K562 (cell line): Measurements from ENCODE around the gene PHF20. TPM values are rescaled to one million over a fixed set of nuclear protein-coding genes. Genes with fewer than 3 reads are reported as not detected.

Source experiments
- ATAC-seq: fragments of 200-7000 bp; cut with Tn5 transposase; 3 replicates; pipeline ENCODE4 v1.9.1; 2020; ENCODE audit warnings: moderate library complexity
- BruUV-seq: library from RNA; stranded (reverse); fragments of 400-500 nt; replicated peaks from 2 replicates; lab custom pipeline; 2021; lab: Mats Ljungman, UMichigan
- CTCF ChIA-PET: fragments of 300-600 bp; formaldehyde crosslinking; extraction: SDS; loops from one replicate; lab custom pipeline; 2021; ENCODE audit warnings: low intra/inter-chr PET ratio; lab: Yijun Ruan, JAX
- POLR2A ChIA-PET: fragments of 300-600, 350-650 bp; sonication (Branson Sonifier 250); formaldehyde crosslinking; extraction: SDS; loops from one replicate; lab custom pipeline; 2021; ENCODE audit warnings: antibody characterized with exemption, inconsistent platforms; lab: Yijun Ruan, JAX
- DNase-seq, 4 experiments: peaks; one replicate each; pipeline versions ENCODE4 v3.0.0 to v3.0.0-alpha.2; 2011 to 2018; ENCODE audit warnings: low spot score in 3 of 4, mixed read lengths in 3 of 4; ENCODE audit errors: extremely low read depth in 1 of 4
- FAIRE-seq: peaks from 2 replicates; lab custom pipeline; 2011; peaks lifted over from hg19 to GRCh38; lab: Jason Lieb, UNC
- H2AFZ ChIP-seq: 2 replicates; pipeline ENCODE4 v1.6.0; 2011; ENCODE audit warnings: low read depth, low read length, control low read depth, inconsistent platforms
- H3K27ac ChIP-seq: fragments of 200-600 bp; 3 replicates; pipeline ENCODE4 v1.8.0; 2011; ENCODE audit warnings: low read depth, mild to moderate bottlenecking, control low read depth, inconsistent platforms, low read length, moderate library complexity, mixed read lengths; ENCODE audit errors: extremely low read depth
- H3K27me3 ChIP-seq, 2 experiments: fragments of 300-600 bp in 1 of 2; 2 replicates in 1 of 2; 3 replicates in 1 of 2; pipeline versions ENCODE4 v1.6.0 to v1.8.0; 2011; ENCODE audit warnings: inconsistent platforms in 2 of 2, low read length in 2 of 2, mild to moderate bottlenecking in 1 of 2, mixed read lengths in 1 of 2, moderate library complexity in 1 of 2; ENCODE audit not compliant: control insufficient read depth in 2 of 2, insufficient read depth in 2 of 2
- H3K36me3 ChIP-seq: fragments of 300-600 bp; 3 replicates; pipeline ENCODE4 v1.8.0; 2011; ENCODE audit warnings: mild to moderate bottlenecking, low read length, inconsistent platforms; ENCODE audit not compliant: control insufficient read depth, insufficient read depth
- H3K4me1 ChIP-seq, 2 experiments: fragments of 200-600 bp in 1 of 2; replicated peaks in 1 of 2; 2 replicates in 1 of 2; 3 replicates in 1 of 2; pipeline versions ENCODE4 v1.5.1 to v1.8.0; 2011; ENCODE audit warnings: inconsistent platforms in 2 of 2, low read length in 2 of 2, mild to moderate bottlenecking in 1 of 2, mixed read lengths in 1 of 2, moderate library complexity in 1 of 2; ENCODE audit not compliant: control insufficient read depth in 2 of 2, insufficient read depth in 2 of 2
- H3K4me2 ChIP-seq: 2 replicates; pipeline ENCODE4 v1.6.1; 2011; ENCODE audit warnings: low read length, control low read depth, inconsistent platforms, mixed read lengths; ENCODE audit not compliant: insufficient read depth
- H3K4me3 ChIP-seq: fragments of 200-600 bp; sonication (generic), shearing (Covaris generic); 2 replicates; pipeline ENCODE4 v1.5.1; 2016; ENCODE audit warnings: control low read depth, inconsistent platforms
- H3K79me2 ChIP-seq: fragments of 200-600 bp; 3 replicates; pipeline ENCODE4 v1.8.0; 2011; ENCODE audit warnings: low read length, inconsistent platforms; ENCODE audit not compliant: control insufficient read depth, insufficient read depth
- H3K9ac ChIP-seq, 2 experiments: 2 replicates each; pipeline versions ENCODE4 v1.6.0 to v1.6.1; 2011; ENCODE audit warnings: low read depth in 2 of 2, low read length in 2 of 2, control low read depth in 1 of 2, inconsistent platforms in 1 of 2, mild to moderate bottlenecking in 1 of 2, mixed read lengths in 1 of 2; ENCODE audit not compliant: insufficient read depth in 1 of 2
- H3K9me1 ChIP-seq: one replicate; pipeline ENCODE4 v1.6.0; 2011; ENCODE audit warnings: inconsistent platforms, mild to moderate bottlenecking, low read length, moderate library complexity; ENCODE audit not compliant: control insufficient read depth, insufficient read depth
- H3K9me3 ChIP-seq: replicated peaks from 2 replicates; pipeline ENCODE4 v1.5.1; 2011; ENCODE audit warnings: low read depth, low read length, inconsistent platforms; ENCODE audit not compliant: control insufficient read depth, insufficient read depth
- H4K20me1 ChIP-seq: replicated peaks from 2 replicates; pipeline ENCODE4 v1.6.1; 2011; ENCODE audit warnings: low read length, inconsistent platforms, mixed read lengths; ENCODE audit not compliant: control insufficient read depth, insufficient read depth
- ARID1B ChIP-seq: fragments of 450-650 bp; IDR thresholded peaks from 2 replicates; pipeline ENCODE4 v1.6.1; 2016; ENCODE audit warnings: antibody characterized with exemption, mild to moderate bottlenecking, inconsistent platforms
- BRD4 ChIP-seq: fragments of 200-600 bp; sonication (generic); IDR thresholded peaks from 2 replicates; pipeline ENCODE4 v1.6.1; 2017; ENCODE audit warnings: inconsistent platforms
- DLX4 ChIP-seq: fragments of 250-450 bp; sonication (Bioruptor Pico); IDR thresholded peaks from 2 replicates; pipeline ENCODE4 v1.6.1; 2021; ENCODE audit warnings: mild to moderate bottlenecking
- DPF2 ChIP-seq: fragments of 450-650 bp; IDR thresholded peaks from 2 replicates; pipeline ENCODE4 v1.6.1; 2016
- HEY1 ChIP-seq: fragments of 250-450 bp; sonication (Bioruptor Pico); IDR thresholded peaks from 2 replicates; pipeline ENCODE4 v1.5.0; 2020; ENCODE audit warnings: mild to moderate bottlenecking, moderate library complexity, borderline replicate concordance
- NCOR1 ChIP-seq: fragments of 450-650 bp; IDR thresholded peaks from 2 replicates; pipeline ENCODE4 v1.6.1; 2016; ENCODE audit warnings: mild to moderate bottlenecking, moderate library complexity
- NFATC3 ChIP-seq: fragments of 450-650 bp; IDR thresholded peaks from 2 replicates; pipeline ENCODE4 v1.6.1; 2017; ENCODE audit warnings: mild to moderate bottlenecking
- SMAD4 ChIP-seq: fragments of 250-450 bp; sonication (Bioruptor Pico); conservative IDR thresholded peaks from 2 replicates; pipeline ENCODE4 v1.8.0; 2021; ENCODE audit warnings: inconsistent platforms, mild to moderate bottlenecking, moderate library complexity
- TCF3 ChIP-seq: sonication (generic); formaldehyde crosslinking; IDR thresholded peaks from 2 replicates; pipeline ENCODE4 v1.4.0; 2020; ENCODE audit warnings: mild to moderate bottlenecking, missing genetic modification reagents
- TCFL5 ChIP-seq: fragments of 250-450 bp; sonication (Bioruptor Pico); conservative IDR thresholded peaks from 2 replicates; pipeline ENCODE4 v1.6.1; 2021; ENCODE audit warnings: mild to moderate bottlenecking, moderate library complexity, matching md5 sums
- U2AF1 ChIP-seq: fragments of 200-400 bp; formaldehyde crosslinking; optimal IDR thresholded peaks from 2 replicates; pipeline ENCODE3; 2017; ENCODE audit warnings: mild to moderate bottlenecking, low read depth, low read length, moderate library complexity
- WGBS: fragments of 100-300 bp; shearing (Covaris generic); methylation state at CpG from one replicate; pipeline ENCODE4 v1.1.6; 2016; ENCODE audit warnings: low coverage, mixed read lengths; ENCODE audit not compliant: insufficient coverage; ENCODE audit errors: missing lambda C conversion rate; 5-methylcytosine and 5-hydroxymethylcytosine counted together
- in situ Hi-C: fragments of 300-500 bp; cut with MboI; formaldehyde crosslinking; loops from 4 replicates; pipeline ENCODE4 v1.15.0; 2018; ENCODE audit warnings: inconsistent platforms, mixed read lengths
- intact Hi-C: fragments of 100-400 bp; cut with micrococcal nuclease; formaldehyde crosslinking; loops from 2 replicates; pipeline ENCODE4 v1.14.2; 2022
- polyA plus RNA-seq, 8 experiments: library from polyadenylated mRNA; depleted of rRNA in 4 of 8; stranded (reverse) in 5 of 8; unstranded in 3 of 8; fragments of >200 nt; fragmentation: Nextera tagmentation in 2 of 8; fragmentation: Illumina TruSeq in 1 of 8; extraction: Ambion mirVana in 2 of 8; extraction: Trizol in 1 of 8; gene quantifications; 2 replicates each; pipeline versions ENCODE4 v1.2.1 to v1.2.3, GENCODE V29; 2011 to 2014; ENCODE audit warnings: inconsistent platforms in 1 of 8, missing spikeins in 1 of 8
- total RNA-seq, 7 experiments: library from RNA; depleted of rRNA in 6 of 7; stranded (reverse); fragments of >200 nt in 6 of 7; fragmentation: Illumina TruSeq in 2 of 7; extraction: Trizol in 2 of 7; gene quantifications; 2 replicates each; pipeline versions ENCODE4 v1.2.1 to v1.2.3, GENCODE V29; 2011 to 2021; ENCODE audit warnings: low replicate concordance in 1 of 7
- TF ChIP-seq, protein P1 (sequence below): fragments of 450-650 bp; IDR thresholded peaks from 2 replicates; pipeline ENCODE4 v1.6.1; 2018; ENCODE audit warnings: mild to moderate bottlenecking, low read depth; ENCODE audit not compliant: partially characterized antibody
- TF ChIP-seq, protein P2 (sequence below): sonication (generic); formaldehyde crosslinking; IDR thresholded peaks from 2 replicates; pipeline ENCODE4 v1.8.1; 2023; ENCODE audit warnings: mild to moderate bottlenecking, missing genetic modification reagents
- TF ChIP-seq, protein P3 (sequence below): IDR thresholded peaks from 2 replicates; pipeline ENCODE4 v1.6.1; 2016; ENCODE audit warnings: missing genetic modification characterization, missing compliant biosample characterization
- TF ChIP-seq, protein P4 (sequence below): IDR thresholded peaks from 3 replicates; pipeline ENCODE4 v1.6.1; 2011; ENCODE audit warnings: borderline replicate concordance, mild to moderate bottlenecking; ENCODE audit not compliant: insufficient read length, insufficient read depth

PHF20 gene
- total and polyA plus RNA-seq, 9 of the 15 experiments (the other 6 are each of a cell fraction or from before 2014, with no cell fraction given), result 49.9 to 196 (median 70.7) TPM

DNA sequence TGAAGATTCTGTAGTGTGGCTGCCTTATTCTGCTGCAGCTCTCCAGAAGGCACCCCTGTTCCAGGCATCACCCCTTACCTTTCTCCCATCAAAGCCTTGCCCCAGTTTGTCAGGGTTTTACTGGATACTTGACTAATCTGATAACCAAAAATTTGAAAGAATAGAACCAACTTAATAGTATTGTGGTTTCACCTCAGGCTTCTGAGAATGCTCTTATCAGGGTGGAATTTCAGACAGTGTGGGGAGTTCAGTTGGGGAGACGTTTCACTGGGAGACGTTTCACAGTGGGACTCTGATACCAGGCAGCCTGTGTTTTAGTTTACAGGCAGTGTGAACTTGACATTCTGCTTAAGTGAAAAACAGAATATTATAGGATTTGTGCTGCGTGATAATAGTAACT is 132.0 kb downstream of the PHF20 start:
- WGBS, result 25% methylated on average over 3 of the region's 3 CpGs
- Histone ChIP-seq H3K9ac (no peak overlapping the region; a peak in 1 of 4 replicates), H3K27ac (peak overlapping the region; percentile 78), H3K9me1 (no peaks in the 10 kb centered on the region), H3K4me2 (peak overlapping the region; percentile 44; the same call in 1 of the 2 replicates), H3K9me3 (no peaks in the 10 kb centered on the region), H3K36me3 (peaks cover 21% of the 10 kb centered on the region), H2AFZ (no peak overlapping the region), H3K79me2 (peaks cover 10% of the 10 kb centered on the region; the same call in 2 of the 3 replicates), H4K20me1 (peaks cover 5% of the 10 kb centered on the region; the same call in 1 of the 2 replicates), H3K27me3 (no peaks in the 10 kb centered on the region), H3K4me3 (no peak overlapping the region), H3K4me1 (peaks cover 29 to 60% of the 10 kb centered on the region in 2 experiments)
- POLR2A ChIA-PET, result no interaction called here
- no peak for FAIRE-seq
- CTCF ChIA-PET, result no interaction called here
- no TSS peak for BruUV-seq
- DNase-seq, result peak; percentile 23 to 59 (median 44)
- ATAC-seq, result 0 out of 3 replicates have a peak, but pooled peaks have one; percentile 12
- in situ Hi-C loops (no loop called here), intact Hi-C loops (loop anchor here (5.0 to 10.0 kb wide), 3 partner anchors 48 to 162 kb away; partner anchors contain the start of genes PHF20, RBM39 and SCAND1)
- TF ChIP-seq, protein P1, sequence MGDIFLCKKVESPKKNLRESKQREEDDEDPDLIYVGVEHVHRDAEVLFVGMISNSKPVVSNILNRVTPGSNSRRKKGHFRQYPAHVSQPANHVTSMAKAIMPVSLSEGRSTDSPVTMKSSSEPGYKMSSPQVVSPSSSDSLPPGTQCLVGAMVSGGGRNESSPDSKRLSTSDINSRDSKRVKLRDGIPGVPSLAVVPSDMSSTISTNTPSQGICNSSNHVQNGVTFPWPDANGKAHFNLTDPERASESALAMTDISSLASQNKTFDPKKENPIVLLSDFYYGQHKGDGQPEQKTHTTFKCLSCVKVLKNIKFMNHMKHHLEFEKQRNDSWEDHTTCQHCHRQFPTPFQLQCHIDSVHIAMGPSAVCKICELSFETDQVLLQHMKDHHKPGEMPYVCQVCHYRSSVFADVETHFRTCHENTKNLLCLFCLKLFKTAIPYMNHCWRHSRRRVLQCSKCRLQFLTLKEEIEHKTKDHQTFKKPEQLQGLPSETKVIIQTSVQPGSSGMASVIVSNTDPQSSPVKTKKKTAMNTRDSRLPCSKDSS, result no peak
- TF ChIP-seq NFATC3 (no peak), DLX4 (CRISPR knock-in tag) (no peak), DPF2 (peak; percentile 57), BRD4 (no peak), ARID1B (peak; percentile 50; the same call in 1 of the 2 replicates), TCFL5 (CRISPR knock-in tag) (no peak), SMAD4 (CRISPR knock-in tag) (peak; percentile 33; the same call in 1 of the 2 replicates), NCOR1 (peak; percentile 18; the same call in 1 of the 2 replicates), U2AF1 (no peak), TCF3 (CRISPR knock-in tag) (peak; percentile 50), HEY1 (CRISPR knock-in tag) (no peak)
- TF ChIP-seq, protein P2, sequence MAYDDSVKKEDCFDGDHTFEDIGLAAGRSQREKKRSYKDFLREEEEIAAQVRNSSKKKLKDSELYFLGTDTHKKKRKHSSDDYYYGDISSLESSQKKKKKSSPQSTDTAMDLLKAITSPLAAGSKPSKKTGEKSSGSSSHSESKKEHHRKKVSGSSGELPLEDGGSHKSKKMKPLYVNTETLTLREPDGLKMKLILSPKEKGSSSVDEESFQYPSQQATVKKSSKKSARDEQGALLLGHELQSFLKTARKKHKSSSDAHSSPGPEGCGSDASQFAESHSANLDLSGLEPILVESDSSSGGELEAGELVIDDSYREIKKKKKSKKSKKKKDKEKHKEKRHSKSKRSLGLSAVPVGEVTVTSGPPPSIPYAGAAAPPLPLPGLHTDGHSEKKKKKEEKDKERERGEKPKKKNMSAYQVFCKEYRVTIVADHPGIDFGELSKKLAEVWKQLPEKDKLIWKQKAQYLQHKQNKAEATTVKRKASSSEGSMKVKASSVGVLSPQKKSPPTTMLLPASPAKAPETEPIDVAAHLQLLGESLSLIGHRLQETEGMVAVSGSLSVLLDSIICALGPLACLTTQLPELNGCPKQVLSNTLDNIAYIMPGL (CRISPR knock-in tag), result no peak
- TF ChIP-seq, protein P3, sequence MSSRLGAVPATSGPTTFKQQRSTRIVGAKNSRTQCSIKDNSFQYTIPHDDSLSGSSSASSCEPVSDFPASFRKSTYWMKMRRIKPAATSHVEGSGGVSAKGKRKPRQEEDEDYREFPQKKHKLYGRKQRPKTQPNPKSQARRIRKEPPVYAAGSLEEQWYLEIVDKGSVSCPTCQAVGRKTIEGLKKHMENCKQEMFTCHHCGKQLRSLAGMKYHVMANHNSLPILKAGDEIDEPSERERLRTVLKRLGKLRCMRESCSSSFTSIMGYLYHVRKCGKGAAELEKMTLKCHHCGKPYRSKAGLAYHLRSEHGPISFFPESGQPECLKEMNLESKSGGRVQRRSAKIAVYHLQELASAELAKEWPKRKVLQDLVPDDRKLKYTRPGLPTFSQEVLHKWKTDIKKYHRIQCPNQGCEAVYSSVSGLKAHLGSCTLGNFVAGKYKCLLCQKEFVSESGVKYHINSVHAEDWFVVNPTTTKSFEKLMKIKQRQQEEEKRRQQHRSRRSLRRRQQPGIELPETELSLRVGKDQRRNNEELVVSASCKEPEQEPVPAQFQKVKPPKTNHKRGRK (tag), result no peak
- TF ChIP-seq, protein P4, sequence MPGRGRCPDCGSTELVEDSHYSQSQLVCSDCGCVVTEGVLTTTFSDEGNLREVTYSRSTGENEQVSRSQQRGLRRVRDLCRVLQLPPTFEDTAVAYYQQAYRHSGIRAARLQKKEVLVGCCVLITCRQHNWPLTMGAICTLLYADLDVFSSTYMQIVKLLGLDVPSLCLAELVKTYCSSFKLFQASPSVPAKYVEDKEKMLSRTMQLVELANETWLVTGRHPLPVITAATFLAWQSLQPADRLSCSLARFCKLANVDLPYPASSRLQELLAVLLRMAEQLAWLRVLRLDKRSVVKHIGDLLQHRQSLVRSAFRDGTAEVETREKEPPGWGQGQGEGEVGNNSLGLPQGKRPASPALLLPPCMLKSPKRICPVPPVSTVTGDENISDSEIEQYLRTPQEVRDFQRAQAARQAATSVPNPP, result no peak
